Stimulated activated CD4-positive, alpha-beta T cell treated with anti-CD3 and anti-CD28 coated beads, Interleukin-4, amount 100 ng/mL, for 1 hour (primary cell): Measurements from ENCODE around the gene DNAJC8.

Experiments
- DNase-seq: peaks from one replicate; pipeline ENCODE4 v3.0.0-alpha.2; 2020

The DNAJC8 gene

GRCh38 chr1:28232558-28233263 is at the start of gene DNAJC8:
Gene DNAJC8 (minus strand): TSS chr1:28233029. CDS start chr1:28232998, 31 bp downstream.
- peak; percentile 97 for DNase-seq

DNA sequence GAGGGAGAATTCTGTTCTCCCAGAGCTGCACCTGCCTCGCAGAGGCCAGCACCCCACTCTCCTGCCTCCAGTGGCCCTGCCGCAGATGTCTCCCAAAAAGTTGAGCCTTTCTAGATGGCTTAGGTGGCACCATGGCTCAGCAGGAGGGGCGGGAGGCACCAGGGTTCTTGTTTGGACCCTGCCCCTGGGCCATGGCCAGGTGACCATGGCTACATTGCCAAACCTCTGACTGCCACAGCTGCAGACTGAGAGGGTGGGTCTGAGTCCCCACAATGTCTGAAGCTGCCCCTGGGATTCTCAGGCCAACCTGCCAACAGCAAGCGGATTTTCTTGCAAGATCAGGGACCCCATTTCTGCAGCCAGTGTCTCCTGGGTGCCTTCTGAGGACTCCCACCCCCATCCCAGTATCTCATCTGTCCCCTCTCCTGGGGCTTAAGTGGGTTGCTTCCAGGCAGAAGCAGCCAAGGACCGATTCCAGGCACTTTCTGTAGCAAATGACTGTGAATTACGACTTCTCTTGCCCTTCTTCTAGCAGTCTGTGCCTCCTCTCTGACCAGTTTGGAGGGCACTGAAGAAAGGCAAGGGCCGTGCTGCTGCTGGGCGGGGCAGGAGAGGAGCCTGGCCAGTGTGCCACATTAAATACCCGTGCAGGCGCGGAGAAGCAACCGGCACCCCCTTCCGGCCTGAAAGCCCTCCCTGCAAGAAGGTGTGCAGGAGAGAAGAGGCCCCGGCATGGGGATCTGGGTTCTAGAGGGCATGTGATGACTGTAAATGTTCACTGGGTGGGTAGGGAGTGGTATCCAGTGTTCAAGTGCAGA is 49.0 kb upstream of the DNAJC8 start:
- no peak for DNase-seq

DNA sequence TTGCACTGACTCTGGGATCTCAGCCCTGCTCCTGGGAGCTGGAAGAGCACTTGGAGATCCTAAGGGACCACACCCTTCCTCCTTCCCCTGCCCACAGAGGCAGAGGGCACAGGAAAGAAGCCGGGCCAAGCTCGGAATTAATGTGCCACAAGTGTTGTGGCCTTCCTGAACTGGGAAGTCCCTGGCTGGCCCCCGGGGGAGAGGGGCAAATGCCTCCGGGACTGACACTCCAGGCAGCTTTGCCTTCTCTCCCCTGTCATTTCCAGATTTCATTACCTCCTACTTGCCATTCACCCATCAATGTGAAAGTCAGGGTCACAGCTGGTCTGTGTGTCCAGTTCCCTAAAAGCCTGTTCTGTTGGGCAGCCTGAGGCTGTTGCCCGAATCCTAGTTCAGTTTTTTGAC is 48.1 kb upstream of the DNAJC8 start:
- DNase-seq: no peak

- DNase-seq: no peak
Observed at GRCh38 chr1:28280501-28280900, 47.7 kb upstream of the DNAJC8 start.

GRCh38 chr1:28279721-28280120 is 46.9 kb upstream of the DNAJC8 start:
- no peak for DNase-seq

DNA sequence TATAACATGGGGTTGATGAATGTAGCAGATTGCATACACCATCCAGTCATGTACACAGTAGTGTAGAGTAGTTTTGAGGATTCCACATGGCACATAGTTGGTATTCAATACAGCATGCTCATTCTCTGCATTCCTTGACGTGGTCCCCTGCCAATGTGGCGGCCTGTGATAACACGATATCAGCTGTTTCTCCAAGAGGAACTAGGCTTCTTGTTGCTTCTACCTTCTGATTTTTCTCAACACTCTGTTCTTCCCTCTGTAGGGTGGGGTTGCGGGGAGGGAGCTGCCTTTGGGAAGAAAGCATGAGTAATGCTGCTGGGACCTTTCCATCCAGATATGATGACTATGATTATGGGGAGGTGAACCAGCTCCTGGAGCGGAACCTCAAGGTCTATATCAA is 45.9 kb upstream of the DNAJC8 start:
- DNase-seq: no peak

GRCh38 chr1:28273216-28273860 is 40.5 kb upstream of the DNAJC8 start:
- no peak for DNase-seq

- no peak for DNase-seq
Observed at GRCh38 chr1:28272215-28272852, 39.5 kb upstream of the DNAJC8 start.

DNA sequence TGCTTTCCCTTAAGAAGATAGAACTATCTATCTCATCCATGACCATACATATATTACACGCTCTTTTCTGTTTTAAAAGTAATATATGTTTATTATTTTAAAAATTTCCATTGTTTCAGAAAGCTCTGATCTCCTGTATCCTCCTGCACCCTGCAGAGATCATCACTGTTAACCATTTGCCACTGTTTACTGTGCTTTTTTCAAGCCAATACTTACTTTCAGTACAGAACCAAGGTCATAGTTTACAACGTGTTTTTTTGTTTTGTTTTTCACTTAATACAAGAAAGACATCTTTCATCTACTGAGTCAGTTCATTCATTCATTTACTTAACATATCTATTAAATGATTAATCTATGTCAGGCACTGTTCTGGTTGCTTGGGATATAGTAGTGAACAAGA is 36.7 kb upstream of the DNAJC8 start:
- DNase-seq: no peak

DNA sequence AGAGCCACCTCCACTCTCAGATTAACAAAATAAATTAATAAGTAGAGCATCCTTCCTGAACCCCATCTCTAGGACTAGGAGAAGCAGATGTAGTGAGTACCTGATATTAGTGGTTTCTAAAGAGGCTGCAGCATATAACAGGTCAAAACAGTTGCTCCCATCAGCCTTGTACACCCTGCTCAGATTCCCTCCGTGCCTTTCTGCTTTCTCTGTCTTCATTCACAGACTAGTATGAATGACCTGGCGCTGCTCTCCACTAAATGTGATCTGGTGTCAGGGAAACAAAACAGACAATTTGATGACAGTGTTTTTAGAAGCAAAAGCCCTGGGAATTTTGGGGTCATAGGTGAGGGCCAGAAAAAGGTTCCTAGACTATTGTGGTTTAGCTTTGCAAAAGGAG is 34.8 kb upstream of the DNAJC8 start:
- no peak for DNase-seq

GRCh38 chr1:28266920-28267322 is 34.1 kb upstream of the DNAJC8 start:
- no peak for DNase-seq

DNA sequence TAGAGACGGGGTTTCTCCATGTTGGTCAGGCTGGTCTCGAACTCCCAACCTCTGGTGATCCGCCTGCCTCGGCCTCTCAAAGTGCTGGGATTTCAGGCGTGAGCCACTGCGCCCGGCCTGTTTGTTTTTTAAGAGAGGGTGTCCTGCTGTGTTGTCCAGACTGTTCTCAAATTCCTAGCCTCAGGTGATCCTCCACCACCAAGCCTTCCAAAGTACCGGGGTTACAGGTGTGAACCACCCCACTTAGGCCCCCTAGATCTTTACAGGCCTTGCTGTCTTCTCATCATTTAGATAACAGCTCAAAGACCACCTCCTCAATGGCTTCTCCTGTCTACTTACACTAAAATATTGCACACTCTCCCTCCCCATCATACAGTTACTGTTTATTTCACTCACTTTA is 32.7 kb upstream of the DNAJC8 start:
- DNase-seq: no peak

DNA sequence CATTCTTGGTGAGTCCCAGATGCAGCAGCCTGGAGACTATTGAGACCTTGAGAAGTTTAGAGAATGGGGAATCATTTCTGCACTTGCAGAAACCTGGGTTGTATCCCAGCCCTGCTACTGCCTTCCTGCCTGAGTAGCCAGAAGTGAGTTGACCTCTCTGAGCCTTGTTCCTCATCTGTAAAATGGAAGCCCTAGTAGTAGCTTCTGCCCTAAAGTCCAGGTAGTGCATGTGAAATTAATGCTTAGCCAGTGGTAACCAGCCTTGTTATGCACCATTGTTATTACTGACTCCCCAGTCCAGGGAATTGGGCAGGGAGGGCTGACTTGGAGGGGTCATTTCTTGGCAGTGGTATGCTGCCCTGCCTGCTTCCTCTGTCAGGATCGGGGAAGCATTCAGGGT is 32.1 kb upstream of the DNAJC8 start:
- no peak for DNase-seq

GRCh38 chr1:28260803-28261174 is 28.0 kb upstream of the DNAJC8 start:
- no peak for DNase-seq

GRCh38 chr1:28259934-28260802 is 27.3 kb upstream of the DNAJC8 start:
- DNase-seq: peak; percentile 54

GRCh38 chr1:28259252-28259933 is 26.6 kb upstream of the DNAJC8 start, which contains the start of gene SESN2:
Gene SESN2 (plus strand): TSS chr1:28259518. CDS start chr1:28259848, 330 bp downstream.
- peak; percentile 99 for DNase-seq

- DNase-seq: no peak
Observed at GRCh38 chr1:28258628-28259251, 25.9 kb upstream of the DNAJC8 start.

DNA sequence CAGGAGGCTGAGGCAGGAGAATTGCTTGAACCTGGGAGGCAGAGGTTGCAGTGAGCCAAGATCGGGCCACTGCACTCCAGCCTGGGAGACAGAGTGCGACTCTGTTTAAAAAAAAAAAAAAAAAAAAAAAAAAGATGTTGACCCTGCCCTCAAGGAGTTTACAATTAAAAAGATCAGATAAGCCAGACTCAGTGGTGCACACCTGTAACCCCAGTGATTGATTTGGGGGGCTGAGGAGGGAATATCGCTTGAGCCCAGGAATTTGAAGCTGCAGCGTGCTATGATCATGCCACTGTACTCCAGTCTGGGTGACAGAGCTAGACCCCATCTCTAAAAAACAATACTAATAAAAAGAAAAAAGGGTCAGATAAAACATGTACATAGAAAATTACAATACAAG is 24.9 kb upstream of the DNAJC8 start:
- DNase-seq: no peak

DNA sequence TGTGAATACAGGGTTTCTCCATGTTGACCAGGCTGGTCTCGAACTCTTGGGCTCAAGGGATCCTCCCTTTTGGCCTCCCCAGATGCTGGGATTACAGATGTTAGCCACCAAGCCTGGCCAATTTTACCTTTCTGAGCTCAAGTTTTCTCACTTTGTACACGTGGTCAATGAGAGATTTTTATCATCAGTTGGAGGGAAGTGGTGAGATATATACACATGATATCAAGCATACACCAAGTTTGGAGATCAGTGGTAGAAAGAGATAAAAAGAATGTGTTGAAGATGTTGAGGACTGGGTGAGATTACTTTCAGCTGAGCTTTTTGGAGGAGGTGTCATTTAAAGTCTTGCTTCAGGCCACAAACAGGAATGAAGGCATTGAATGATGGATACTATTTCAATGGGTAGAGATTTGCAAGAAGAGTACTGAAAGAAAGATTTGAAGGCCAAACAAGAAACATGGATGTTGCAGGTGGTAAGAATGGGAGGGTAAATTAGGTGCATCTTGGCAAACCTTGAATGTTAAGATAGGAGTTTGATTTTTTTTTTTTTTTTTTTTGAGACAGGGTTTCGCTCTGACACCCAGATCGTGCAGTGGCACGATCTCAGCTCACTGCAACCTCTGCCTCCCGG is 23.5 kb upstream of the DNAJC8 start:
- DNase-seq: no peak

GRCh38 chr1:28249866-28250295 is 17.1 kb upstream of the DNAJC8 start:
- no peak for DNase-seq
